Thyroid gland (tissue), 4 donors: ENCODE data around the gene BUB1B.

Experiments
- CTCF ChIP-seq, 6 experiments: fragments of 200-600 bp in 3 of 6; fragments of 450-650 bp in 3 of 6; sonication (generic) in 3 of 6; IDR thresholded peaks; one replicate each; pipeline ENCODE4 v1.5.1; 2016 to 2019; ENCODE audit warnings: antibody characterized with exemption in 6 of 6, mild to moderate bottlenecking in 2 of 6, inconsistent platforms in 1 of 6, moderate library complexity in 1 of 6
- POLR2A ChIP-seq, 2 donors: fragments of 450-650 bp; IDR thresholded peaks; one replicate each; pipeline ENCODE4 v1.6.1; 2017; ENCODE audit warnings: antibody characterized with exemption in 2 of 2, mild to moderate bottlenecking in 2 of 2, moderate library complexity in 1 of 2

DNA sequence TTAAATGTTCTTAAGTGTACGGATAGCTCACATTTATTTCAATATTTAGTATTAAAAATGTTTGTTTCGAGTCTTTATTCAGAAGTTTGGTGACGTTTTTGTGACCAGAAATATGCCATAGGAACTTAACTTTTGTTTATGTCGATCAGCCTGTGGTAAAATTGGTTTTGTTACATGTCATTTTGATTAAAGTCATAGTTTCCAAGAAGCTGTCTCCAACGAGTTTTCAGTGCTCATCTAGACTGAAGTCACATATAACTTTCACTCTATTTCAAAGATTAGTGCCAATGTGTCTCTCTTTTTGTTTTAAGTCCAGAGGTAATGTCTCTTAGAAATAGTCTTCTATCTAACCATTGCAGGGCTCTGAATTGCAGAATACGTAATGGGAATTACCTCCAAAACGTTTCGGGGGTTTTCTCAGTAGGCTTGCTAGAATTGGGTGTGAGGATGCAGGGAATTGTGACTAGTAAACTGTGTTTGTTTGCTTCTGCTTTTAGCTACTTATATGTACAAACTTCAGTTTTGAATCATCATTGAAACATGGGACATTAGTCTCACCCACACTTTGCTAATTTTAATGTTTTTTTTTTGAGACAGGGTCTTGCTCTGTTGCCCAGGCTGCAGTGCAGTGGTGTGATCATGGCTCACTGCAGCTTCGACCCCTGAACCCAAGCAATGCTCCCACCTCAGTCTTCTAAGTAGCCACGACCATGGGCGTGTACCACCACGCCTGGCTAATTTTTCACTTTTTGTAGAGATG is 3.0 kb downstream of the BUB1B start:
- TF ChIP-seq CTCF (IDR thresholded peaks at IDR 0.05) (no peak), POLR2A (IDR thresholded peaks at IDR 0.05) (no peak)
